ENCODE measurements around the gene ERBB4.

GRCh38 chr2:212021947-212022346 is 516.7 kb downstream of the ERBB4 start:
- TF ChIP-seq, protein P1, sequence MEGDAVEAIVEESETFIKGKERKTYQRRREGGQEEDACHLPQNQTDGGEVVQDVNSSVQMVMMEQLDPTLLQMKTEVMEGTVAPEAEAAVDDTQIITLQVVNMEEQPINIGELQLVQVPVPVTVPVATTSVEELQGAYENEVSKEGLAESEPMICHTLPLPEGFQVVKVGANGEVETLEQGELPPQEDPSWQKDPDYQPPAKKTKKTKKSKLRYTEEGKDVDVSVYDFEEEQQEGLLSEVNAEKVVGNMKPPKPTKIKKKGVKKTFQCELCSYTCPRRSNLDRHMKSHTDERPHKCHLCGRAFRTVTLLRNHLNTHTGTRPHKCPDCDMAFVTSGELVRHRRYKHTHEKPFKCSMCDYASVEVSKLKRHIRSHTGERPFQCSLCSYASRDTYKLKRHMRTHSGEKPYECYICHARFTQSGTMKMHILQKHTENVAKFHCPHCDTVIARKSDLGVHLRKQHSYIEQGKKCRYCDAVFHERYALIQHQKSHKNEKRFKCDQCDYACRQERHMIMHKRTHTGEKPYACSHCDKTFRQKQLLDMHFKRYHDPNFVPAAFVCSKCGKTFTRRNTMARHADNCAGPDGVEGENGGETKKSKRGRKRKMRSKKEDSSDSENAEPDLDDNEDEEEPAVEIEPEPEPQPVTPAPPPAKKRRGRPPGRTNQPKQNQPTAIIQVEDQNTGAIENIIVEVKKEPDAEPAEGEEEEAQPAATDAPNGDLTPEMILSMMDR (IDR thresholded peaks at IDR 0.05) = no peak
- TF ChIP-seq POLR2AphosphoS5 (IDR thresholded peaks at IDR 0.05) (no peak), POLR2A (IDR thresholded peaks at IDR 0.05) (no peak), EP300 (IDR thresholded peaks at IDR 0.05; ENCODE audit: low read depth) (no peak)

All from transverse colon (tissue), 4 donors.